ENCODE results near the gene CFAP298.
"Not testable (repeated sequence)": the region's sequence is repeated elsewhere in the genome, so short reads cannot be mapped to it uniquely, and the experiment has no call there.

CFAP298 gene

DNA sequence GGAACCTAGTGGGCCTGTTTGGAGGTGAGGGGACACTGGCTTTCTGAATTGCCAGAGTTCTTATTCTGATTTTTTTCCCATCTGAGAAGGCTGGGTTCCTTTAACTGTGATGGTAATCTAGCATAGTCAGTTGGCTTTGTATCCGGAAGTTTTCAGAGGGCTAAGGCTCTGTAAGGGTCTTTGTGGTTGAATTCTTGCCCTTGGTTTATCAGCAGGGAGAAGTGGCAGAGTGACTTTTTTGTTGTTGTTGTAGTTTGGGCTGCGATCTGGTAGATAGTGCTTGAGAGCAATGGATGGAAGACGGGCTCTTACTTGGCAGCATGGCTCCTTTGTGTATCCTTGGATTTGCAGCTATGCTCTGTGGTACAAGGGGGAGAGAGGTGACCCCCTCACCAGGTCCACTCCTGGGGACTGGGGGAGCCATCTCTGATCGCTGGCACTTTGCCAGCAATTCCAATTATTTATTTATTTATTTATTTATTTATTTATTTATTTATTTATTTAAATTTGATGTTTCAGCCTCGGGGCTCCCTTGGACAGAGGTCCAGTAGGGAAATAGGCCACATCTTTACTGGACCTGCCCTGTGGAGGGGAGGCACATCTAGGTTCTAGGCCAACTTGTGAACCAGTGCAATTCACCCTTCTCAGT lies 45.3 kb downstream of the CFAP298 start:
- no peak for DNase-seq (ENCODE audit: low spot score)

DNA sequence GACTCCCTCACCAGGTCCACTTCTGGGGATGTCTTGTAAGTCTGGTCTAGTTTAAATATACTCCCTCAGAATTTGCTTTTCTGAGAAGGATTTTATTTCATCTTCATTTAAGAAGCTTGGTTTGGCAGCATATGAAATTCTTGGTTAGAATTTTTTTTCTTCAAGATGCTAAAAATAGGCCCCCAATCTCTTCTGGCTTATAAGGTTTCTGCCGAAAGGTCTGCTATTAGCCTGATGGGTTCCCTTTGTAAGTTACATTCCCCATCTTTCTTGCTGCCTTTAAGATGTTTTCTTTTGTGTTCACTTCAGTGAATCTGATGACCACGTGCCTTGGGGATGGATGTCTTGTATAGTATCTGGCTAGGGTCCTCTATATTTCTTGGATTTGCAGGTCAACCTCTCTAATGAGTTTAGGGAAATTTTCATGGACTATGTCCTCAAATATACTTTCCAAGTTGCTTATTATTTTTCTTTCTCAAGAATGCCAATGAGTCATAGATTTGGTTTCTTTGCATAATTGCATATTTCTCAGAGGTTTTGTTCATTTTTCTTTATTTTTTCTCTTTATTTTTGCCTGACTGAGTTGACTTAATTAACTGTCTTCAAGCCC lies 46.2 kb downstream of the CFAP298 start:
- DNase-seq (ENCODE audit: low spot score) = no peak

DNA sequence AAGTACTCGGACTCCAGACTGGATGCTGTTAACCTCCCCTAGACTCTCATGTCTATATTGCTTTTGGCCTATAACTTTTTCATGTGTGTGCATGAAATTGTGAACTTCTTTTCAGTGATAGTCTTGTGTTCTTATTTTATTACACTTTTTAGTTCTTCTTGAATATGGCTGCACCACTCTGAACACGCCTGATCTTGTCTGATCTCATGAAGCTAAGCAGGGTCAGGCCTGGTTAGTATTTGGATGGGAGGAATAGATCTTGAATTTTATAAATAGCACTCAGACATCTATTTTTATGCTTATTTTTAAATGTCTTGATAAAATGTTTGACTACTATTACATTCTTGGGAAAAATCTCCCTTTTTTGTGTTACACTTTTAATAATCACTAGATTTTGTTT lies 49.3 kb downstream of the CFAP298 start:
- DNase-seq (ENCODE audit: low spot score) = no peak

DNA sequence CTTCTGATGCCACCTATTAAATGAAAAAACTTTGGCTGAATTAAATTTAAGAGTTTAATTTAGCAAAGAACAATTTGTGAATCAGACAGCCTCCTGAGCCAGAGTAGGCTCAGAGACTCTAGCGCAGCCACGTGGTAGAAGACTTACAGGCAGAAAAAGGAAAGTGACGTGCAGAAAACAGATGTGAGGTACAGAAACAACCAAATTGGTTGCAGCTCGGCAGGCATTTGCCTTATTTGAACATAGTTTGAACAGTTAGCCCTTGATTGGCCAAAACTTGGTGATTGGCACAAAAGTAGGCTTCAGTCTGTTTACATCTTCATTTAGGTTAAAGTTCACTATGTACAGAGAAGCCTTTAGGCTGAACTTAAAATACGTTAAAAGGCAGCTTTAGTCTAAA lies 49.8 kb downstream of the CFAP298 start:
- DNase-seq (ENCODE audit: low spot score) = peak; percentile 23

DNA sequence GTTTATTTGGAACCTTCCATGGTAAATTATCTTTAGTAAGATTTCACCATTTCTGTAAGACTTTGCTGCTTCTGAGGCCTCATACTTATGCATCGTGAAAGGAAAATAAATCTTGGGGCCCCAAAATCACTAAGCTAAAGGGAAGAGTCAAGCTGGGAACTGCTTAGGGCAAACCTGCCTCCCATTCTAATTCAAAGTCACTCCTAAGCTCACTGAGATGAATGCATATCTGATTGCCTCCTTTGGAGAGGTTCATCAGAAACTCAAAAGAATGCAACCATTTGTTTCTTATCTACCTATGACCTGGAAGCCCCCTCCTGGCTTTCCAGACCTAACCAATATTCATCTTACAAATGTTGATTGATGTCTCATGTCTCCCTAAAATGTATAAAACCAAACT lies 50.7 kb downstream of the CFAP298 start:
- not testable (repeated sequence) for DNase-seq (ENCODE audit: low spot score)

DNA sequence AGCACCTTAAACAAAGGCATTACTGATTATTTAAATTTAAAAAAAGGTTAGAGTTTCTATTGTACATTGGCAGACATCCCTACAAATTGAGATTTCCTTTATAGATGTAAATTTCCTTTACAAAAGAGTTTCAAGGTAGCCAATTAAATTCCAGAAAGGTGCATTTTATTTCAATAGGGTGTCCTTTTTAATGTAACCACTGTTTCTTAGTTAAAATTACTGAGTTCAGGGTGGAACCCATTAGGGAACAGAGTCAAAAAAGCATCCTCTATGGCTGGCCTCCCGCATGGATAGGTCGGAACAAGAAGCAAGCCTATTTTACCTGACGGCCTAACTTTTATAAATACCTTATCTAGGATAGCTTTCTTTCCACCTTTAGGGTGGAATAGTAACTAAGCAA lies 51.3 kb downstream of the CFAP298 start:
- no peak for DNase-seq (ENCODE audit: low spot score)

DNA sequence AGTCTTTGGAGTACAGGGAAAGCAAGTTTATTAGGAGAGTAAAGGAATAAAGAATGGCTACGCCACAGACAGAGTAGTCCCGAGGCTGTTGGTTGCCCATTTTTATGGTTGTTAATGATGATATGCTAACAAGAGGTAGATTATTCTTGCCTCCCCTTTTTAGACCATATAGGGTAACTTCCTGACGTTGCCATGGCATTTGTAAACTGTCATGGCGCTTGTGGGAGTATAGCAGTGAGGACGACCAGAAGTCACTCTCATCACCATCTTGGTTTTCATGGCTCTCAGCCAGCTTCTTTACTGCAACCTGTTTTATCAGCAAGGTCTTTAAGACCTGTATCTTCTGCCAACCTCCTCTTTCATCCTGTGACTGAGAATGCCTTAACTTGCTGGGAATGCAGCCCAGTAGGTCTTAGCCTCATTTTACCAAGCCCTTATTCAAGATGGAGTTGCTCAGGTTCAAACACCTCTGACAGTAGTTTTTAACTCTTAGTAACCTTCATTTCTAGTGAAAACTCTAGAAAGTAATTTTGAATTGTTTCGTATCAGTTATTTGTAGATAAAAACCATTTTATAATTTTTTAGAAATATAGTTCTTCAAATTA lies 53.1 kb downstream of the CFAP298 start:
- DNase-seq (ENCODE audit: low spot score) = no peak

DNA sequence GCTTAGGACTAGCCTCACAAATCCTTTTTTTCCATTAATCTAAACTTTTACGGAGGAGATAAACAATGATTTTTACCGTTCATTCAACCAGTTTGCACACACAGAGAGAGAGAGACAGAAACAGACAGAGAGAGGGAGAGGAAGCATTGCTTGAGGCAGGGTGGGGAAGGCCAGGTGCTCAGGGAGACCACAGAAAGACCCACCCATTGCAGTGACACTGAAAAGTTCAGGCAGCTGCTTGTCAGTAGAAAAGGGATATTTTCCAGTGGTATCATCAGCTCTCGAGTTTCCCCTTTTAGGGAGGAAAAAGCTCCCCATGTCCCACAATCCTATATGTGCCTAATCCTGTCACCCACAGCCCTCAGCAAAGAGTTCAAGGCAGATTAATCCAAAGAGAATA lies 54.1 kb downstream of the CFAP298 start:
- no peak for DNase-seq (ENCODE audit: low spot score)

DNA sequence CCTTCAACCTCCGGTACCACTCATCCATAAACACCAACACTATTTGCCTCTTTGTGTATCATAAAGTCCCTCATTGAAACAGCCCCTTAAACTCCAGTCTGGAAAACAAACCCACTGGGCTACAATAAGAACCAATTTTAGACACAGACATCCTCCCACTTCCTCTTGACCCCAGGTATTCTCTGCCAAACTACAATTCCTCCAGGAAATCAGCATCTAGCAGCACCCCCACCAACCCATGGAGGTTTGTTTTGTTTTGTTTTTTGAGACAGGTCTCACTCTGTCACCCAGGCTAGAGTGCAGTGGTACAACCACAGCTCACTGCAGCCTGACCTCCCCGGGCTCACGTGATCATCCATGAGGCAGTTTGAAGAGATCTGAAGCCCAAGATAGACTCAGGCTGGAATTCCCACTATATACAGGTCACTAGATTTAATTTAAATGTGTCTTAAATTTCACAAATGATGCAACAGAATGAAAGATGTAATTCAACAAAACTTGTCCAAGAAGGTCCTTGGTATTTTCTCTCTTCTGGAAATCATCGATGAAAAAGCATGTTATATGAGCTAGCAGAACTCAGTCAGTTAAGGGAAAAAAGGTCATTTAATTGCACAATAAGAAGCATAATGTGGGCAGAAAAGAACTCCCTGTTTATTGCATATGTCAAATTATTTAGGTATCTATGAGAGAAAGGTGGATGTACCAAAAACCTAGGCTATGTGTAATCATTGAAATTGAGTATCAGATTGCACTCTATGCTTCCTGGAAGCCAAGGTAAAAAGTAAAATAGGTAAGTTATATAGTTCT lies 57.1 kb downstream of the CFAP298 start:
- DNase-seq (ENCODE audit: low spot score) = no peak

DNA sequence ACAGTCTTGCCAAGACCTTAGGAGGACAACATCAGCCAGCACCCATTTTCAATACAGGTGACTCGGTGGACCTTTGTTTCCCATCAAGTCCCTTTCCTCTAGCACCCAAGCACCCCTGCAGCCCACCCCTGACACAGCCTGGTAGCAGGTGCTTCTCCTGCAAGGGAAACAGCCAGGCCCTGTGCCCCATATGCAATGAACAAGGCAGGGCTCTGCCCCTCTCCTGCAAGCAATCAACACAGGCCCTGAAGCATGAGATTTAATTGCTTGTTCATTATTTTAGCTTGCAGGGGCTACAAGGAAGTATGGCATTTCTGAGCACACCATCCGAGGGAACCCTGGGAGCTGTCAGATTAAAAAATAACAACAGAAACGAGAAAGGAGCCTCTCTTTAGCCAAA lies 62.3 kb downstream of the CFAP298 start:
- DNase-seq (ENCODE audit: low spot score) = no peak

DNA sequence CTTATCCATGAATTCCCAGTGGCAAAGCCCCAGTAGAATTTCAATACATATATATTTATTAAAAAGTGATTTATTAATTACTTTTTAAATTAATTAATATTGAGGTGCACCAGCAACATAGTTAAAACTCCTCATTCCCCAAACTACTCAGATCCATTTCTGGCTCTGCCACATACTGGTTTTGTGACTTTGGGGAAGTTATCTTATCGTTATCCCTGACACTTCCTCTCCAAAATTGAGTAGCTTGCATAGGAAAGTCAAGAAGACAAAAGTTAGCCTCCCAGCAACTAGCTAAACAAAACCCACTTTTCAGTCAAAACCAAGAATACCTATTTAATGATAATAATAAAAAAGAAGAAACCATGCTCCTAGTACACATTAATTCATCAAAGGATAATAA lies 62.7 kb downstream of the CFAP298 start:
- DNase-seq (ENCODE audit: low spot score) = no peak
